Spleen (tissue), 7 donors: Measurements from ENCODE around the gene LIN37.

Source experiments
- CTCF ChIP-seq, 11 experiments: fragments of 200-600 bp in 7 of 11; fragments of 450-650 bp in 4 of 11; sonication (generic) in 4 of 11; IDR thresholded peaks in 8 of 11; conservative IDR thresholded peaks in 3 of 11; 1 replicate in 7 of 11; 2 replicates in 4 of 11; pipeline versions ENCODE4 v1.4.0 to v1.8.0; 2016 to 2021; ENCODE audit warnings: antibody characterized with exemption in 11 of 11, inconsistent platforms in 4 of 11, mild to moderate bottlenecking in 1 of 11
- POLR2AphosphoS5 ChIP-seq, 3 donors: sonication (generic); formaldehyde crosslinking; IDR thresholded peaks; one replicate each; pipeline ENCODE4 v1.5.1; 2017; ENCODE audit warnings: antibody characterized with exemption in 3 of 3
- donor health status: DM: no; HTN: no; CAD: no; lungs with moderate emphysema.
- donor health status: DM: no; HTN: no; CAD: no.
- donor health status: DM: no; HTN: no; CAD: no.

GRCh38 chr19:35744430-35745327 lies 3.7 kb upstream of the LIN37 start:
- peak; percentile 3 to 79 (median 70) for TF ChIP-seq POLR2AphosphoS5 (IDR thresholded peaks at IDR 0.05)
- TF ChIP-seq CTCF (IDR thresholded peaks at IDR 0.05 in 8 of 11, conservative IDR thresholded peaks at IDR 0.05 in 3 of 11): peak in 6 of 11 experiments; percentile 15 to 48 (median 40)
